HG03469 (cell line): ENCODE measurements around the gene NFAM1.

Experiments used
- ATAC-seq: cut with Tn5 transposase; IDR thresholded peaks from one replicate; pipeline ENCODE4 v1.9.1; 2021; ENCODE audit warnings: mild to moderate bottlenecking, moderate library complexity, moderate number of reproducible peaks; ENCODE audit not compliant: unreplicated experiment

NFAM1 gene

DNA sequence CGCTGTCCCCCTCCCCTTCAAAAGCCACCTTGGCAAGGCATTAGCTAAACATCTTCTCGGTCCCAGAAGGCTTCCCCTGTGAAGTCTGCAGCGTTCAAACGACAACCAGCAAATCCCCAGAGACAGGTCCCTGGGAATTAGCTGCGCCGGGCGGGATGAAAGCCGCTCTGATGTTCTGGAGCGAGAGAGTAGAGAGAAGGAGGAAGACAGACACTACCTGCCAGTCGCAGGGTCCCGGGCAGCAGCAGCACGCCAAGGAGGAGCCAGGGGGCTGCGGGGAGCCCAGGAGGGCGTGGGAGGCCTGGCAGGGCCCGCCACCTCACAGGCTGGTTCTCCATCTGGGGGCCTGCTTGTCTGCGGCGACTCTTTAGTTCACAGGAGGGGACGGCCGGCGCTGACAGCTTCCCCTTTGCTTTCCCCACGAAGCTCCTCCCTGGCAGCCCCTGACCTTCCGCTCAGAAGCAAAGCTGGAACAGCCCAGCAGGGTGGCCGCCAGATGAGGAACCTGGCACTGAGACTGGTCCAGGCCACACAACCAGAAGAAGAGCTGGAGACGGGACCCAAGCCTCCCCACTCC, at the start of gene NFAM1:
Gene NFAM1 (minus strand): TSS at position 384 of the 577 bp plus-strand sequence. CDS start 46 bp downstream, at position 338.
- no peak for ATAC-seq

GRCh38 chr22:42475122-42475521, 42.9 kb upstream of the NFAM1 start:
- no peak for ATAC-seq

- no peak for ATAC-seq
These were observed 41.4 kb upstream of the NFAM1 start for GRCh38 chr22:42473484-42474193.

GRCh38 chr22:42472671-42473070, 40.5 kb upstream of the NFAM1 start:
- ATAC-seq: no peak

GRCh38 chr22:42471441-42471840, 39.2 kb upstream of the NFAM1 start:
- ATAC-seq: no peak

DNA sequence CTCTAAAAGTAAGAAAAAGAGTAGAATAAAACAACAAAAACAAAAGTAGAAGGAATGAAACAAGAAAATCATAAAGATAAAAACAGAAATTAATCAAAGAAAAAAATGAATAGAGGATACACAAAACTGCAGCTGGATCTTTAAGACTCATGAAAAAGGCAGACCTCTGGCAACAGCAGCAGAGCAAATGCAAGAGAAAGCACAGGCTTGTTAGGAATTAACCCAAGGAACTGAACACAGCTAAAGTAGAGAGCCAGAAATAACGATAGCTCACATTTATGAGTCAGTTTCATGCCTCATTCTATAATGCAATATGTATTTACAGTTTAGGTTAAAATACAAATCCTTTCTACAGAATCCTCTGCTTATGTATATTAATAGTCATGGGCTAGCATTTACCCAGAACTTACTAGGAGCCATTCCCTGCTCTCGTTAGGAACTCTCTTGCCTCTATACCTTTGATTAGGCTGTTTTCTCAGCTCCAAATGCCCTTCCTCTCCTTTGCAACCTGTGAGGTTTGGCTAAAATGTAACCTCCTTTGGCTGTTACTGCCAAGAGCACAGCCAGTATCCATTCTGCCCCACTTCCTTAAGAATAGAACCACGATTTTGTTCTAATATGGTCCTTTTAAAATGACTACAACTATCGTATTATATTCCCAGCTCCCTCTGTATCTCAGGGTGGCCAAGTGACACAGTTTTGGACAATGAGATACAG, 38.3 kb upstream of the NFAM1 start:
- no peak for ATAC-seq

GRCh38 chr22:42468841-42469240, 36.6 kb upstream of the NFAM1 start:
- ATAC-seq: no peak

DNA sequence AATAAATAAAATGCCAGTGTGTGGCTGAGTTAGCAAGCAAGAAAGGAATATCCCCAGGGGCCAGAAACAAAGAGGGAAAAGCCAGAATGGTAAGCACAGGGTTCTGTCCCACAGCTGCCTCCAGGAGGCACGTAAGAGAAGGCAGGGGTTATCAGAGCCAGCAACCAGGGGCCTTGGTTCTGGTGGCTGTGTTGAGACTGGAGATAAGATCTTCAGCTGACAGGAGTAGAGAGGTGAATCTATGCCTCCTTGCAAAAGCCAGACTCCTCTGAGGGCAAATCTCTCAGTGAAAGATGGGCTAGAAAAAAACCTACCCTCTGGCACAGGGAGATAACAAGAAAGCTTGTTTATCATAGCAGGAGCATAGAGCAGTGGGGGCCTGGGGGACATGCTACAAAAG, 29.8 kb upstream of the NFAM1 start:
- ATAC-seq: no peak

- ATAC-seq: no peak
These were observed 29.3 kb upstream of the NFAM1 start for GRCh38 chr22:42461511-42461910.

GRCh38 chr22:42459287-42460063, 27.3 kb upstream of the NFAM1 start:
- ATAC-seq: no peak

DNA sequence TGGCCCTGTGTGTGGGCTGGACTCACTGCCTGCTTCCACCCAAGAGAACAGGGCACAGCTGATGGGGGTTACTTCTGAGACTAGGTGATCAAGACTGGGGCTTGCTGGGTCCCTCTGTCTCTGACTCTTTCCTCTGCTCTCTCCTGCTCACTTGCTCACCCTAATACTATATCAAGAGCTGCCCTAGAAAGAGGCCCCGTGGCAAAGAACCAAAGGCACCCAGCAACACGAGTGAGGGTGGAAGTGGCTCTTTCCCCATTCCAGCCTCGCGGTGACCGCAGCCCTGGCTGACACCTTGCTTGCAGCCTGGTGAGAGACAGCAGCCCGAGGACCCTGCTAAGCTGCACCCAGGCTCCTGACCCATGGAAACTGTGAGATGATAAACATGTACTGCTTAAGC, 20.7 kb upstream of the NFAM1 start:
- ATAC-seq: no peak

- no peak for ATAC-seq
These were observed 20.3 kb upstream of the NFAM1 start for GRCh38 chr22:42452456-42452855.

DNA sequence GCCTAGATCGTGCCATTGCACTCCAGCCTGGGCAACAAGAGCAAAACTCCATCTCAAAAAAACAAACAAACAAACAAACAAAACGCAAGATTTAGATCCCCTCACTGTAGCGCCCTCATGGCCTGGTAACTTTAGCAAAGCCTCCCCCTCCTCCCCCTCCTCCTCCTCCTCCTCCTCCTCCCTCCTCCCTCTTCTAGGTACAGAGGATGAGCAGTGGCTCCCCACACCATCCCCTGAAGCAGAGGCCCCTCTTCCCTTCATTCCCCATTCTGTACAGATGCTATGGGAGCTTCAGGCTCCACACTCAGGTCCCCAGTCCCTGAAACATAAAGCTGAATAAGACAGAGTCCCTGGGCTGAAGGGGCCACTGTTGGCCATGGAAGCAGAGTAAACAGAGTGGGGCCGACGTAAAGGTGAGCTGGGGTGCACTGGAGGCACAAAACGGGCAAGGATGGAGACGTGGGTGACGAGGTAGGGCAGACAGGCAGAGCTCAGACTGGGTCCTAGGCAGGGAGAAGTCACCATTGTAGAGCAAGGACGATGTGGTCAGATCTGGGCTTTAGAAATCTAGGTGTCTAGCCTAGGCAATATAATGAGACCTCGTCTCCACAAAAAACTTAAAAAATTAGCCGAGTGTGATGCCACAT, 19.4 kb upstream of the NFAM1 start:
- ATAC-seq: no peak

GRCh38 chr22:42450862-42451261, 18.7 kb upstream of the NFAM1 start:
- ATAC-seq: no peak

GRCh38 chr22:42446151-42446550, 13.9 kb upstream of the NFAM1 start:
- ATAC-seq: no peak

GRCh38 chr22:42444077-42444904, 12.1 kb upstream of the NFAM1 start:
- ATAC-seq: no peak

DNA sequence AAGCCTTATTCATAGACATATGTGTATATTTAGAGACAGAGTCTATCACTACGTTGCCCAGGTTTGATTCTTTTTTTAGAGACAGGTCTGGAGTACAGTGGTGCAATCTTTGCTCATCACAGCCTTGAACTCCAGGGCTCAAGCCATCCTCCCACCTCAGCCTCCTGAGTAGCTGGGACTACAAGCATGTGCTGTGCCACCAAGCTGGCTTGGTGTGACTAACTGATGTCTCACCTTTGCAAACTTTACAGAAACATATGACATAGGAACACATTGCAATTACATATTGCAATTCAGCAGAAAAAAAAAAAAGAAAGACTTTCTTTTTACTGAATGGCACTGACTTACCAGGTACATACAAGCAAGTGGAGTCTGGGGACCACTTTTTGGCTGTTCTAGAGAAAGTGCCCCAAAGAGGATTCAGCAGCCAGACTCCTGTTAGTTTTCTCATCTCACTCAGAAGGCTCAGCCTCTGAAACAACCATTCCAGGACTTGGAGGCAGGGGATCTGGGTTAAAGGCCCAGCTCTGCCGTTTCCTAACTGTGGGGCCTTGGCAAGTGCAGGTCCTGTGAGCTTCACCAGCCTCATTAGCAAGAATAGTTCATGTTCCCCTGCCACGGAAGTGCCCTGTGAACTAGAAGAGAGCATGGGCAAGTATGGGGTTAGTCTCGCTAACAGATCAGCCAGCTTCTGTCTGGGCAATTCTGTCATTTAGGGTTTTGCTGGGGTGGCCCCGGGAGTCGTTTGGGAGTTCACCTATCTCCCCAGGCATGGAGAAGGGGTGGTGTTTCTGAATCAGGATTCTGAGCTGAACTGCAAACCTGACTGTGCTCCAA, 11.3 kb upstream of the NFAM1 start:
- ATAC-seq: no peak

GRCh38 chr22:42442748-42443147, 10.5 kb upstream of the NFAM1 start:
- no peak for ATAC-seq

DNA sequence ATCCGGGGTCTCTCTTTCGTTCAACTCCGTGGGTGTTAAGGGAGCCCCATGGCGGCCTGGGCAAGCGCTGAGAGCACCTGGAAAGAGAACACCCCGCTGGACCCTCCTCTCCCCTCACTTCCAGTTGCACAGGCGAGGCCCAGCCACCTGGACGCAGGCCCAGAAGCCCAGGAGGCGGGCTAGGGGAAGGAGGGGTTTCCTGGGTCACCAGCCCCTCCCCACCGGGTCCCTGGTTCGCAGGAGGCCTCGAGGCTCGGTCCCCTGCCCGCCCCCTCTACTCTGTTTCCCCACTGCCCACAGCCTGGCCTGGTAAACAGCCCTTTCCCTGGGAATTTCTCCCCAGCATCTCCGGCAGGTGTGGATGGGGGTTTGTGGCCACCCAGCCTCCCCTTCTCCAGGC, 8.5 kb upstream of the NFAM1 start:
- ATAC-seq: no peak
